ENCODE data around the gene HSD3B1.

HSD3B1 gene

GRCh38 chr1:119506941-119507340 lies at the start of gene HSD3B1:
HSD3B1 (plus strand) TSS chr1:119507210; CDS start chr1:119507477, 267 bp downstream.
- DNase-seq (ENCODE audit: low read depth): no peak

GRCh38 chr1:119462964-119463363 lies 44.0 kb upstream of the HSD3B1 start:
- no peak for DNase-seq (ENCODE audit: low read depth)

- no peak for DNase-seq (ENCODE audit: low read depth)
Measured at GRCh38 chr1:119463569-119463968, 43.4 kb upstream of the HSD3B1 start.

- DNase-seq (ENCODE audit: low read depth): no peak
Measured at GRCh38 chr1:119466445-119466844, 40.6 kb upstream of the HSD3B1 start.

GRCh38 chr1:119467219-119467618 lies 39.8 kb upstream of the HSD3B1 start:
- no peak for DNase-seq (ENCODE audit: low read depth)

- no peak for DNase-seq (ENCODE audit: low read depth)
Measured at GRCh38 chr1:119467857-119468668, 38.9 kb upstream of the HSD3B1 start.

- DNase-seq (ENCODE audit: low read depth): no peak
Measured at GRCh38 chr1:119469741-119470140, 37.3 kb upstream of the HSD3B1 start.

- DNase-seq (ENCODE audit: low read depth): no peak
Measured at GRCh38 chr1:119470377-119470776, 36.6 kb upstream of the HSD3B1 start.

GRCh38 chr1:119470958-119471357 lies 36.1 kb upstream of the HSD3B1 start:
- DNase-seq (ENCODE audit: low read depth): no peak

- DNase-seq (ENCODE audit: low read depth): no peak
Measured at GRCh38 chr1:119471566-119471965, 35.4 kb upstream of the HSD3B1 start.

GRCh38 chr1:119472080-119472818 lies 34.8 kb upstream of the HSD3B1 start:
- no peak for DNase-seq (ENCODE audit: low read depth)

GRCh38 chr1:119472819-119473175 lies 34.2 kb upstream of the HSD3B1 start:
- no peak for DNase-seq (ENCODE audit: low read depth)

GRCh38 chr1:119475866-119476439 lies 31.1 kb upstream of the HSD3B1 start:
- peak; percentile 3 for DNase-seq (ENCODE audit: low read depth)

- DNase-seq (ENCODE audit: low read depth): no peak
Measured at GRCh38 chr1:119477710-119478109, 29.3 kb upstream of the HSD3B1 start.

- DNase-seq (ENCODE audit: low read depth): no peak
Measured at GRCh38 chr1:119480175-119480574, 26.8 kb upstream of the HSD3B1 start.

GRCh38 chr1:119481951-119482350 lies 25.1 kb upstream of the HSD3B1 start:
- no peak for DNase-seq (ENCODE audit: low read depth)

- DNase-seq (ENCODE audit: low read depth): no peak
Measured at GRCh38 chr1:119482517-119483425, 24.2 kb upstream of the HSD3B1 start.

GRCh38 chr1:119483441-119484200 lies 23.4 kb upstream of the HSD3B1 start:
- DNase-seq (ENCODE audit: low read depth): no peak

- DNase-seq (ENCODE audit: low read depth): no peak
Measured at GRCh38 chr1:119485201-119485600, 21.8 kb upstream of the HSD3B1 start.

GRCh38 chr1:119488216-119488615 lies 18.8 kb upstream of the HSD3B1 start:
- no peak for DNase-seq (ENCODE audit: low read depth)

- no peak for DNase-seq (ENCODE audit: low read depth)
Measured at GRCh38 chr1:119489201-119489600, 17.8 kb upstream of the HSD3B1 start.
